ENCODE results near the gene PCDH19.

DNA sequence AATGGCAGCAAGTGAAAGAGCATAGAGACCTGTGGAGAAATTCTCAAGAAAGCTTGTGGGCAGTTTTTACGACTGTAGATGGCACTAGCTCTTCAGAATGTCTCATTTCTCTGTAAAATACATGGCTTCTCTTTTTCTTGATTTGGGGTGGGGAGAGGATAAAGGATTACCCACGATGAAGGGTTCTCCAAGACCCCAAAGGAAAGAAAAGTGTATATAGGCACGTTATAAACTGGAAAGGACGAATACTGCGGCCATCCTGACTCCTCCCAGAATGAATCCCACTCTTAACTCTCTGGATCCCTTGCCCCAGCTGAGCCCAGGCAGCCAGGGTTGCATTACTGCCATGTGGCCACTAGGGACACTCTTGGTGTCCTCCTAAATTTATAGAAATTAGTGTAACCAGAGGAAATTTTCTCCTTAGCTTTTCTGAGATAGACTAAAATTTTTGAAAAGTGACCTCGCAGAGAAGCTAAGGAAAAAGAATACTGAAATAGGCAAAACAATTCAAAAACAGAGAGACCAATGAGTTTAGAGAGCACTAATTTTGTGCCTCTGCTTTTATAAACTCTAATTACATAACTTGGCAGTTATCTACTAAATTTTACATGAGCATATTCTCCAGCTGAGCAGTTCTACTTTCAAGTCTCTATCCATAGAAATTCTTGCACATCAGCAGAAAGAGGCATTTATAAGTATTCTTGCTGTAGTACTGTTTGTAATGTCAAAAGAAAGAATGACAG is 37.8 kb upstream of the PCDH19 start:
- TF ChIP-seq, protein P1, sequence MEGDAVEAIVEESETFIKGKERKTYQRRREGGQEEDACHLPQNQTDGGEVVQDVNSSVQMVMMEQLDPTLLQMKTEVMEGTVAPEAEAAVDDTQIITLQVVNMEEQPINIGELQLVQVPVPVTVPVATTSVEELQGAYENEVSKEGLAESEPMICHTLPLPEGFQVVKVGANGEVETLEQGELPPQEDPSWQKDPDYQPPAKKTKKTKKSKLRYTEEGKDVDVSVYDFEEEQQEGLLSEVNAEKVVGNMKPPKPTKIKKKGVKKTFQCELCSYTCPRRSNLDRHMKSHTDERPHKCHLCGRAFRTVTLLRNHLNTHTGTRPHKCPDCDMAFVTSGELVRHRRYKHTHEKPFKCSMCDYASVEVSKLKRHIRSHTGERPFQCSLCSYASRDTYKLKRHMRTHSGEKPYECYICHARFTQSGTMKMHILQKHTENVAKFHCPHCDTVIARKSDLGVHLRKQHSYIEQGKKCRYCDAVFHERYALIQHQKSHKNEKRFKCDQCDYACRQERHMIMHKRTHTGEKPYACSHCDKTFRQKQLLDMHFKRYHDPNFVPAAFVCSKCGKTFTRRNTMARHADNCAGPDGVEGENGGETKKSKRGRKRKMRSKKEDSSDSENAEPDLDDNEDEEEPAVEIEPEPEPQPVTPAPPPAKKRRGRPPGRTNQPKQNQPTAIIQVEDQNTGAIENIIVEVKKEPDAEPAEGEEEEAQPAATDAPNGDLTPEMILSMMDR (IDR thresholded peaks at IDR 0.05), result no peak
- no peak for TF ChIP-seq POLR2A (IDR thresholded peaks at IDR 0.05)

All from lower leg skin (tissue), 3 donors.